22Rv1 (cell line): ENCODE measurements around the gene STAT1.

ENCODE experiments used
- CTCF ChIP-seq: fragments of 450-650 bp; IDR thresholded peaks from 2 replicates; pipeline ENCODE4 v1.5.1; 2017; ENCODE audit warnings: mild to moderate bottlenecking
- ZFX ChIP-seq: fragments of 450-650 bp; IDR thresholded peaks from 2 replicates; pipeline ENCODE4 v1.6.1; 2017; ENCODE audit warnings: antibody characterized with exemption, borderline replicate concordance

- TF ChIP-seq CTCF (no peak), ZFX (no peak)
Observed at GRCh38 chr2:191023235-191023679, 9.3 kb upstream of the STAT1 start.
